AG04449 (cell line): Measurements from ENCODE around the gene PDRG1.

Source experiments
- CTCF ChIA-PET: fragments of 350-600 bp; formaldehyde crosslinking; extraction: SDS; loops from one replicate; lab custom pipeline; 2021; ENCODE audit warnings: antibody characterized with exemption; lab: Yijun Ruan, JAX
- POLR2A ChIA-PET: fragments of 400-600, 350-600 bp; formaldehyde crosslinking; extraction: SDS; loops from one replicate; lab custom pipeline; 2020; ENCODE audit warnings: antibody characterized with exemption, inconsistent platforms; lab: Yijun Ruan, JAX
- DNase-seq: peaks from one replicate; pipeline ENCODE4 v3.0.0-alpha.2; 2010; ENCODE audit warnings: low read depth, low spot score
- H3K4me3 ChIP-seq: 2 replicates; pipeline ENCODE4 v1.5.1; 2011; ENCODE audit warnings: low read depth, mild to moderate bottlenecking, control low read depth, low read length
- CTCF ChIP-seq: IDR thresholded peaks from one replicate; pipeline ENCODE4 v1.5.1; 2011; ENCODE audit warnings: mild to moderate bottlenecking, moderate library complexity, low read length, control low read depth, inconsistent platforms; ENCODE audit not compliant: insufficient read depth; ENCODE audit errors: missing control alignments

Gene PDRG1

DNA sequence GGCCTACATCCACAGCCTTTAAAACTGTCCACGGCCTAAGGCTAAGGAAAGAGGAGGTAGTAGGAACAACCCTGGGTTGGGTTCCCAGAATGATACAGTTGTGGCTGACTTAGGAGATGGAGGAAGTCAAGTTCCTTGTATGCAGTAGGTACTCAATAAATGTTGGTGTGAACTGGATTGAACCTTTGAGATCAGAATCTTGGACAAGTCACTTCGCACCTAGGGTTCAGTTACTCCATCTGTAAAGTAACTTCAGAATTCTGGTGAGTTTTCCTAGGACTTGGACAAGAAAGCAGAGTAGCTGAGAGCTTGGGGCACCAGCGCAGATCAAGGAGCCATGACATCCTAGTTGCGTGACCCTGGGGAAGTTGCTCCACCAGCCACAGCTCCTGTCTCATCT is 25.2 kb upstream of the PDRG1 start:
- CTCF ChIA-PET, result interaction anchor here (0.9 to 1.0 kb wide), 2 partner anchors 25 to 150 kb away, joined by 3 to 5 read pairs; partner anchors contain the start of gene PDRG1
- no peak for DNase-seq
- no peak for TF ChIP-seq CTCF
- POLR2A ChIA-PET, result no interaction called here
- no peak overlapping the region for H3K4me3 ChIP-seq

DNA sequence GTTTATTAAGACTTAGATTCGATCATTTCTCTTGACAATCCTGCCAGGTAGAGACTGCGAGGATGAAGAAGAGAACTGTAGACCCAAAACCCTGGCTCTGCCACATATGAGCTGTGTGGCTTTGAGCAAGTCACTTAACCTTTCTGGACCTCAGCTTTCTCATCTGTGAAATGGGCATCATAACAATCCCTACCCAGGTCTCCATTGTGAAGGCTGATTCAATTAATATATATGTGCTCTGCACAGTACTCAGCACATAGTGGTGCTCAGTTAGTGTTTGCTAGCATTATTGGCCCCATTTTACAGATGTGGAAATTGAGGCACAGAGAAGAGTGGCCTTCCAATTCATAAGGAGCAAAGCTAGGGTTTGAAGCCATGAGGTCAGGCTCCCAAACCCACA is 24.0 kb upstream of the PDRG1 start:
- no peak overlapping the region for H3K4me3 ChIP-seq
- POLR2A ChIA-PET, result no interaction called here
- no peak for TF ChIP-seq CTCF
- CTCF ChIA-PET, result interaction anchor here (0.8 to 1.2 kb wide), 5 partner anchors 23 to 153 kb away, joined by 3 to 5 read pairs (median 3); partner anchors contain the start of gene PDRG1
- no peak for DNase-seq

DNA sequence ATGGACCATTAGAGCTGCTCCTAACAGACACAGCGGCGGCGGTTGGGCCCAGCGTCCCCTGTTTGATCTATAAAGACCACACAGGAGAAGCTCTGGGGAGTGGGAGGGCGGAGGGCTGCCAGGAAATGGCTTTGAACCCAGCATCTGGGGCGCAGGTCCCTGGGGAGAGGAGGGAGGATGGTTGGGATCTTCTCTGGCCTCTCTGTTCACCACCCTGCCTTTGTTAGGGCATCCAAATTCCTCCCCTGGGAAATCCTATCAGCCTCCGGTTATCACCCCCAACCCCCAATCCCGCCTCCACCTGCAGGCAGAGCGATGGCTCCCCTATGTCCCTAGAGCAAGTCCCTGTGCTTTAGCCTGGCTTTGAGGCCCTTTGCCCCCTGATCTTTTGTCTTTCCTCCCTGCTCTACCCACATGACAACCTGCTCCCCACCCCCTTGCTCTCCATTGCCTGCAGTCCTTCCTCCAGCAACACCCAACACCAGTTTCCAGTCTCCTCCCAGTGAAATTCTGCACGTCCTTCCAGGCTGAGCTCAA is 23.2 kb upstream of the PDRG1 start:
- ChIA-PET CTCF (interaction anchor here (0.8 to 1.2 kb wide), 5 partner anchors 23 to 152 kb away, joined by 3 to 5 read pairs (median 3); partner anchors contain the start of gene PDRG1), POLR2A (no interaction called here)
- no peak overlapping the region for H3K4me3 ChIP-seq
- no peak for TF ChIP-seq CTCF
- no peak for DNase-seq

DNA sequence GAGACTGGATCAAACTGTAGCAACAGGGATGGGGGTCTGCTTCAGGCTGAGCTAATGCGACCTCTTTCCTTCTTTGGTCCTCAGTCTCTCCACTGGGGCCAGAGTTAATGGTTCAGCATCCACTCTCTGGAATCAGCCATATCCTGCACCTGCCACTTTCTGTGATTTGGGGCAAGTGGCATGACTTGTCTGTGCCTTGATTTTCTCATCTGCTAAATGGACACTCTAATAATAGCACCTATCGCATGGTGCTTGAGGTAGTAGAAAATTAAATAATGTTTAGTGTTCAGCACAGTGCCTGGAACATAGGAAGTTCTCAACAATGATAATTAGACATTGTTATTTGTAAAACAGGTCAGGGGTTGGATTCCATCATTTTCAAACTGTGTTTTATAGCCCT is 22.4 kb upstream of the PDRG1 start:
- POLR2A ChIA-PET, result no interaction called here
- DNase-seq, result no peak
- CTCF ChIA-PET, result no interaction called here
- no peak for TF ChIP-seq CTCF
- H3K4me3 ChIP-seq, result no peak overlapping the region

DNA sequence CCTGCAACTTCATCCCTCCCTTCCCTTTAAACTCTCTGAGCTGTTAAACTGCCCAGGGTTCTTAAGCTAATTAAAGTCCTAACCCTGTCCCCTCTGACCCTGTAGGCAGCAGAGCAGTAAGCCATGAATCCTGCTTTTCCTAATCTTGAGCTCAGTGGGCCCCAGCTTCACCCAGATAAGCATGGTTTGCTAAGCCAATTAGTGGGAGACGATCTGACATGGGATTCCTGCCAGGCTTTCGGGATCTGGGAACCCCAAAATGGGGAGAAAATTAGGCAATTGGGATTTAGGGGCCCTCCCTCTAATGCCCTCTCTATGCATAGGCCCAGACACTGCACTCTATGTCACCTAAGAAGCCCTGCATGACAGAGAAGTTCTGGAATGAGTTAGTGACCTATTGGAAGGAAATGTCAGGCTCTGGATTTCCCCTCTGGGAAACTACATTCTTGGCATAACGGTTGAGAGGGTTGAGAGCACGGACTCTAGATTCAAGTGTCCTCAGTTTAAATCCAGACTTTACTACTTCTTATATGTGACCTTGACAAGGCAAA is 20.7 kb upstream of the PDRG1 start:
- ChIA-PET POLR2A (interaction anchor here (0.6 kb wide), 1 partner anchor 298 kb away, joined by 3 read pairs; no protein-coding TSS in a partner anchor), CTCF (interaction anchor here (1.4 to 1.6 kb wide), 2 partner anchors 12 to 21 kb away, joined by 3 to 8 read pairs; partner anchors contain the start of gene PDRG1)
- TF ChIP-seq CTCF, result no peak
- no peak for DNase-seq
- no peak overlapping the region for H3K4me3 ChIP-seq

DNA sequence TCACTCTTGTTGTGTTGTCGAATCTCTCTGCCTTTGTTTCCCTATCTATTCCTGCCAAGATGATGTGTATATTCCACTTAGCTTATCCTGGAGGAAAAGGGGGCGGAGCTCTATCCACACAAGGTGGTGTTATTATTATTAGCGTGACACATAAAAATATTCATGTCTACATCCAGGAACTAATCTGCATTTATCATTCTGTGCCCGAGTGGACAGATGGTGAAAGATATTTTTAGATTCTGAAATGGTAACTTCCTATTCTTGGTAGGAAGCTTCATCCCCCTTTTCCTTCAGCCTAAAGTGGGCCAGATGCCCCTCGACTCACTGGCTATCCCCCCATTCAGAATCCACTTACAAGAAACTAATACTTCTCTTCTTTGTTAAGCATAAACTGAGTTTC is 18.1 kb upstream of the PDRG1 start:
- no peak overlapping the region for H3K4me3 ChIP-seq
- no peak for DNase-seq
- ChIA-PET POLR2A (no interaction called here), CTCF (interaction anchor here (0.6 to 3.6 kb wide), 7 partner anchors 18 to 138 kb away, joined by 3 to 25 read pairs (median 3); partner anchors contain the start of gene PDRG1)
- no peak for TF ChIP-seq CTCF
